ENCODE data around the gene DMBX1. TPM values are rescaled to one million over a fixed set of nuclear protein-coding genes. Genes with fewer than 3 reads are reported as not detected.
A peak's percentile ranks its signal among the peaks of the same experiment; 100 is the strongest.

DMBX1 gene
- total RNA-seq, 1 donor from 2014 or later: not detected

GRCh38 chr1:46510341-46510997 lies 20.8 kb downstream of the DMBX1 start:
- H3K27ac Mint-ChIP-seq (ENCODE audit: unreplicated experiment): no peak overlapping the region
- TF ChIP-seq CTCF (IDR thresholded peaks at IDR 0.05): no peak
- no peak overlapping the region for H3K4me3 Mint-ChIP-seq (ENCODE audit: unreplicated experiment)
- no peak for DNase-seq (ENCODE audit: low spot score)
- H3K9me3 Mint-ChIP-seq (ENCODE audit: low read depth): no peaks in the 10 kb centered on the region
- H3K4me1 Mint-ChIP-seq (ENCODE audit: low read depth): peaks cover 3% of the 10 kb centered on the region
- H3K27me3 Mint-ChIP-seq (ENCODE audit: low read depth): peaks cover 9% of the 10 kb centered on the region
- H3K36me3 Mint-ChIP-seq (ENCODE audit: low read depth): no peaks in the 10 kb centered on the region

GRCh38 chr1:46510998-46511365 lies 21.3 kb downstream of the DMBX1 start:
- no peak overlapping the region for H3K4me3 Mint-ChIP-seq (ENCODE audit: unreplicated experiment)
- no peak for DNase-seq (ENCODE audit: low spot score)
- H3K4me1 Mint-ChIP-seq (ENCODE audit: low read depth): peaks cover 3% of the 10 kb centered on the region
- no peaks in the 10 kb centered on the region for H3K36me3 Mint-ChIP-seq (ENCODE audit: low read depth)
- TF ChIP-seq CTCF (IDR thresholded peaks at IDR 0.05): no peak
- peaks cover 9% of the 10 kb centered on the region for H3K27me3 Mint-ChIP-seq (ENCODE audit: low read depth)
- H3K27ac Mint-ChIP-seq (ENCODE audit: unreplicated experiment): no peak overlapping the region
- no peaks in the 10 kb centered on the region for H3K9me3 Mint-ChIP-seq (ENCODE audit: low read depth)

- TF ChIP-seq CTCF (IDR thresholded peaks at IDR 0.05): no peak
- H3K27ac Mint-ChIP-seq (ENCODE audit: unreplicated experiment): peak overlapping the region; percentile 41
- H3K9me3 Mint-ChIP-seq (ENCODE audit: low read depth): no peaks in the 10 kb centered on the region
- no peak overlapping the region for H3K4me3 Mint-ChIP-seq (ENCODE audit: unreplicated experiment)
- no peaks in the 10 kb centered on the region for H3K36me3 Mint-ChIP-seq (ENCODE audit: low read depth)
- H3K27me3 Mint-ChIP-seq (ENCODE audit: low read depth): peaks cover 9% of the 10 kb centered on the region
- H3K4me1 Mint-ChIP-seq (ENCODE audit: low read depth): peaks cover 10% of the 10 kb centered on the region
- peak; percentile 91 for DNase-seq (ENCODE audit: low spot score)
Measured at GRCh38 chr1:46512135-46512791, 22.6 kb downstream of the DMBX1 start.

- Mint-ChIP-seq H3K27me3 (ENCODE audit: low read depth) (peaks cover 9% of the 10 kb centered on the region), H3K4me1 (ENCODE audit: low read depth) (peaks cover 13% of the 10 kb centered on the region), H3K36me3 (ENCODE audit: low read depth) (no peaks in the 10 kb centered on the region), H3K4me3 (ENCODE audit: unreplicated experiment) (no peak overlapping the region), H3K27ac (ENCODE audit: unreplicated experiment) (no peak overlapping the region), H3K9me3 (ENCODE audit: low read depth) (no peaks in the 10 kb centered on the region)
- peak; percentile 53 for DNase-seq (ENCODE audit: low spot score)
- TF ChIP-seq CTCF (IDR thresholded peaks at IDR 0.05): no peak
Measured at GRCh38 chr1:46512792-46513190, 23.2 kb downstream of the DMBX1 start.

- Mint-ChIP-seq H3K9me3 (ENCODE audit: low read depth) (no peaks in the 10 kb centered on the region), H3K36me3 (ENCODE audit: low read depth) (no peaks in the 10 kb centered on the region), H3K27ac (ENCODE audit: unreplicated experiment) (no peak overlapping the region), H3K27me3 (ENCODE audit: low read depth) (peaks cover 9% of the 10 kb centered on the region), H3K4me3 (ENCODE audit: unreplicated experiment) (no peak overlapping the region), H3K4me1 (ENCODE audit: low read depth) (peaks cover 19% of the 10 kb centered on the region)
- no peak for TF ChIP-seq CTCF (IDR thresholded peaks at IDR 0.05)
- DNase-seq (ENCODE audit: low spot score): peak; percentile 37
Measured at GRCh38 chr1:46513536-46513935, 23.9 kb downstream of the DMBX1 start.

Measured in chondrocyte (in vitro differentiated cells).